ENCODE measurements around the gene TOM1L2. TPM values are rescaled to one million over a fixed set of nuclear protein-coding genes. Genes with fewer than 3 reads are reported as not detected.

The TOM1L2 gene
- total RNA-seq, 4 donors from 2014 or later, result 15.6 to 85.9 (median 34.9) TPM

DNA sequence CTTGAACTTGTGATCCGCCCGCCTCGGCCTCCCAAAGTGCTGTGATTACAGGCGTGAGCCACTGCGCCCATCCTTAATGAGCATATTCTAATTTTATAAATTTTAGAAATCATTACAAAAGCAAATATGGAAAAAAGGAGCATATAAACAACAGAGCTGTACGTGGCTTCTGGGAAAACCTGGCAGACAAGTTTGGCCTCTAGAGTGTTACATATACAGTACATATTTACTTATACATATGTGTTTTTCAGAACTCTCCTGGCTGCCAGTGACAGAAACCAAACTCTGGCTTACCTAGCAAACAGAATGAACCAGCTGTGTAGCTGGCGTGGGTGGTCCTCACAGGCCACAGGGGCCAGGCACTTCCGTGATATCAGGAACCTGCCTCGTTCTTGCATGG lies 10.6 kb upstream of the TOM1L2 start:
- no peak overlapping the region for H3K27ac ChIP-seq
- no peak for DNase-seq
- H3K27me3 ChIP-seq, result no peaks in the 10 kb centered on the region
- TF ChIP-seq, protein P1, sequence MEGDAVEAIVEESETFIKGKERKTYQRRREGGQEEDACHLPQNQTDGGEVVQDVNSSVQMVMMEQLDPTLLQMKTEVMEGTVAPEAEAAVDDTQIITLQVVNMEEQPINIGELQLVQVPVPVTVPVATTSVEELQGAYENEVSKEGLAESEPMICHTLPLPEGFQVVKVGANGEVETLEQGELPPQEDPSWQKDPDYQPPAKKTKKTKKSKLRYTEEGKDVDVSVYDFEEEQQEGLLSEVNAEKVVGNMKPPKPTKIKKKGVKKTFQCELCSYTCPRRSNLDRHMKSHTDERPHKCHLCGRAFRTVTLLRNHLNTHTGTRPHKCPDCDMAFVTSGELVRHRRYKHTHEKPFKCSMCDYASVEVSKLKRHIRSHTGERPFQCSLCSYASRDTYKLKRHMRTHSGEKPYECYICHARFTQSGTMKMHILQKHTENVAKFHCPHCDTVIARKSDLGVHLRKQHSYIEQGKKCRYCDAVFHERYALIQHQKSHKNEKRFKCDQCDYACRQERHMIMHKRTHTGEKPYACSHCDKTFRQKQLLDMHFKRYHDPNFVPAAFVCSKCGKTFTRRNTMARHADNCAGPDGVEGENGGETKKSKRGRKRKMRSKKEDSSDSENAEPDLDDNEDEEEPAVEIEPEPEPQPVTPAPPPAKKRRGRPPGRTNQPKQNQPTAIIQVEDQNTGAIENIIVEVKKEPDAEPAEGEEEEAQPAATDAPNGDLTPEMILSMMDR (IDR thresholded peaks at IDR 0.05), result no peak
- TF ChIP-seq POLR2A (IDR thresholded peaks at IDR 0.05), result no peak
- intact Hi-C loops (cut with DNase I; ENCODE audit: low total_unique reads), result no loop called here
- no peak overlapping the region for H3K4me3 ChIP-seq
- H3K36me3 ChIP-seq, result no peaks in the 10 kb centered on the region
- no peaks in the 10 kb centered on the region for H3K4me1 ChIP-seq
- H3K9me3 ChIP-seq, result no peaks in the 10 kb centered on the region

DNA sequence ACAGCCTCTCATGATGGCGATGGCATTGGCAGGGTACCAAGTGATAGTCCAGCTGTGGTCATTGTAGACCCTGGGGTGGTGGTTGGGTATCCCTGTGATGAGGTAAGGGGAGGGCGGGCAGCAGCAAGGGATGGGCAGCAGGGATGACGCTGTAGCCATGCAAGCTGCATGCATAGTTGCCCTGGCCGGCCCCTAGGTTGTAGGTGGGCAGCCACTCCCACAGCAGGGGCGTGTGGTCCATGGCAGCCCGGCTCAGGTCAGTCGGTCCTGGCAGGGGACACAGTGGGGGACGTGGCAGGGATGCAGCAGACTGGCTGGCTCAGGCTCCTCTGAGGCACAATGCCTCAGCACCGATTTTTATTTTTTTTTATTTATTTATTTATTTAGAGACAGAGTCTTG lies 9.1 kb upstream of the TOM1L2 start:
- Histone ChIP-seq H3K27me3 (no peaks in the 10 kb centered on the region), H3K4me1 (no peaks in the 10 kb centered on the region), H3K4me3 (no peak overlapping the region), H3K9me3 (no peaks in the 10 kb centered on the region), H3K27ac (no peak overlapping the region), H3K36me3 (no peaks in the 10 kb centered on the region)
- DNase-seq, result no peak
- intact Hi-C loops (cut with DNase I; ENCODE audit: low total_unique reads), result no loop called here
- TF ChIP-seq, protein P1 (IDR thresholded peaks at IDR 0.05), result no peak
- TF ChIP-seq POLR2A (IDR thresholded peaks at IDR 0.05), result no peak

DNA sequence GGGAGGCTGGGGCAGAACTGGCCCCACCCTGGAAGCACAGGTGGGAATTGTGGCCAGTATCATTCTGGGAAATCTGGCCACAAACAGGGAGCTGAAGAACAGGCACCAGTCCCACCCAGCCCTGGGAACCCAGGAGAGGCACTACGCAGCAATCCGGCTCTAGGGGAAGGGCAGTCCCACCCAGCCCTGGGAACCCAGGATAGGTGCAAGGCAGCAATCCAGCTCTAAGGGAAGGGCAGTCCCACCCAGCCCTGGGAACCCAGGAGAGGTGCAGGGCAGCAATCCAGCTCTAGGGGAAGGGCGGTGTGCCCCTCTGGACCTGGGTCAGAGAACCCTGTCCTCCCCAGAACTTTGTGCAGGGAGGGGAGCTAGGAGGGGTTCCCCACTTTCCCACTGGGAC lies 7.6 kb upstream of the TOM1L2 start:
- no peak for DNase-seq
- Histone ChIP-seq H3K4me1 (no peaks in the 10 kb centered on the region), H3K36me3 (no peaks in the 10 kb centered on the region), H3K27ac (no peak overlapping the region), H3K4me3 (no peak overlapping the region), H3K27me3 (no peaks in the 10 kb centered on the region), H3K9me3 (no peaks in the 10 kb centered on the region)
- TF ChIP-seq POLR2A (IDR thresholded peaks at IDR 0.05), result no peak
- intact Hi-C loops (cut with DNase I; ENCODE audit: low total_unique reads), result no loop called here

DNA sequence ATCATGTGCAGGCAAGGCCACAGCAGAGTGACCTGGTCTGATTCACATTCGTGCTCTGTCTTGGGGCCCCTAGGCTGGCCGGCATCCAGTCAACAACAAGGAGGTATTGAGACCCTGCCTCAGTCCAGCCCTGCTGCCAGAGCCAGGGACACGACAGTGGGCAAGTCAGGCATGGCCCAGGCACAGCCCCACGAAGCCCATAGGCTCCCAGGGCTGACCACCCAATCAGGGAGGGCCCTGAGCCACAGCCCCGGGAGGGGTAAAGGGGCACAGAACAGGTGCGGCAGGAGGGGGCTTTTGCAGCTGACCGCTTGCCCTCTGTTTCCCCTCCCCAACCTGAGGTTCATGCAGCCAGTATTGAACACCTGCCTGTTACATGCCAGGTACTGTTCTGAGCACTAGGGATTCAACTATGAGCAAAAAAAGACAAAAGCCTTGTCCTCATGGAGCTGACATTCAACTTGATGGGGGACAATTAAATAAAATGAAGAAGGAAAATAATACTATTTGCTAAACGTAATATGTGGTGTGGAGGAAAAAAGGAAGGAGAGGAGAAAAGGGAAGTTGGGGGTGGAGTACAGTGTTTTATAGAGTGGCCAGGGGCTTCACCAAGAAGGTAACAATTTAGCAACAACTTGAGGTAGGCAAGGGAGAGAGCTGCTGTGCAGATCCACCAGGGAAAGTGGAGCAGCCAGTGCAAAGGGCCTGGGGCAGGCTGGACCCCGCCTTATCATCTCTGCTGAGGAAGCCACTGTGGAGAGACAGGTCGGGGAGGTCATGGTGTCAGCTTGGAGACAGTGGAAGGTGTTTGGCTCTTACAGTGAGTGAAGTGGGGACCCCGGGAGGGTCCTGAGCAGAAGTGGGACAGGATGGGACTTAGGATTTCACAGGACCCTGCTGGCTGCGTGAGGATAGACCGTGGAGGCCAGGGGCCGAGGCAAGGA lies 6.6 kb upstream of the TOM1L2 start:
- TF ChIP-seq POLR2A (IDR thresholded peaks at IDR 0.05), result no peak
- no peaks in the 10 kb centered on the region for H3K27me3 ChIP-seq
- H3K27ac ChIP-seq, result no peak overlapping the region
- DNase-seq, result no peak
- no peak overlapping the region for H3K4me3 ChIP-seq
- H3K36me3 ChIP-seq, result no peaks in the 10 kb centered on the region
- intact Hi-C loops (cut with DNase I; ENCODE audit: low total_unique reads), result no loop called here
- no peaks in the 10 kb centered on the region for H3K9me3 ChIP-seq
- H3K4me1 ChIP-seq, result no peaks in the 10 kb centered on the region

DNA sequence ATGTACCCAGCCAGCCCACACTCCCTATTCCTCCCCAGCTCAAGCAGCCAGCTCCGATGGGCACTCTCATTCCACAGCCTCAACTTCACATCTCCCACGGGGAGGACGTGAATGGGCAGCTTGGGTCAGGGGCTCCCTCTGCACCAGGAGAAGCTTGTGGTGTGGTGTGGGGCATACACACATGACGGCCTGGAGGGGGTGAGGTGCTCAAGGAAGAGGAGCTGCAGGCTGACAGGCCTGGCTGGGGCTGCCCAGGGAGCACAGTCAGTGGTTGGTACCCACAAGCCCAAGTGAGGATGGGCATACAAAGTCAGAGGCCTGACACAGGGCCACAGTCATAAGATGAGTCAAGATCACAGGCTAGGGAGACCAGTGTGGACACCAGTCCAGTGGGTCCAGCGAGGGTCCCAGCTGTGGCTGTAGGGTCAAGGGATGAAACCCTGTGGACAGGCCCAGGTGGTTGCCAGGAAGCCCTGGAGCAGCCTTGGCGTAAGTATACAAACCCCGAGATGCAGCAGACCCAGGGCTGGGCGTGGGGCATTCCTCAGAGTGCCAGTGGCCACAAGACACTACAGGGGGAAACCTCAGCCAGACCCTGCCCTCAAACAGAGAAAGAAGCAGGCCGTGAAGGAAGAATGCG lies 4.9 kb upstream of the TOM1L2 start:
- Histone ChIP-seq H3K4me1 (no peaks in the 10 kb centered on the region), H3K4me3 (no peak overlapping the region), H3K27me3 (no peaks in the 10 kb centered on the region), H3K27ac (no peak overlapping the region), H3K9me3 (no peaks in the 10 kb centered on the region), H3K36me3 (no peaks in the 10 kb centered on the region)
- DNase-seq, result no peak
- intact Hi-C loops (cut with DNase I; ENCODE audit: low total_unique reads), result no loop called here
- no peak for TF ChIP-seq POLR2A (IDR thresholded peaks at IDR 0.05)
- TF ChIP-seq, protein P1 (IDR thresholded peaks at IDR 0.05), result no peak

DNA sequence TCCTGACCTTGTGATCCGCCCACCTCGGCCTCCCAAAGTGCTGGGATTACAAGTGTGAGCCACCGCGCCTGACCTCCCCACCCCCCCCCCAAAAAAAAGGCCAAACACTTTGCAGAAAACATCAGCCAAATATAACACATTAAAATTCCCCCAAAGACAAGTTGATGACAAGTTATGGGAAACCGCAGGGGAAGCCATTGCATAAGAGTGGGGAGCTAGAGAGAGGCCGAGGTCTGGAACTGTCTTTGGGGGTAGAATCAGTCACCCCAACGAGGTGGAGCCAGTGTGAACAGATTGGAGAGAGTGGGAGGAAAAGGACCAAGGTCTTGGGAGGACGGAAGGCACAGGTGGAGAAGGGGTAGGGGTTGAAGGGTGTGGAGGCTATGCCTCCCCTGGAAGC lies 3.2 kb upstream of the TOM1L2 start:
- no peak for DNase-seq

More for the DNA sequence above, 3.2 kb upstream of the TOM1L2 start:
- Histone ChIP-seq H3K4me3 (no peak overlapping the region), H3K9me3 (no peaks in the 10 kb centered on the region), H3K4me1 (peaks cover 0 to 6% of the 10 kb centered on the region in 2 donors), H3K27me3 (no peaks in the 10 kb centered on the region), H3K27ac (no peak overlapping the region), H3K36me3 (no peaks in the 10 kb centered on the region)
- intact Hi-C loops (cut with DNase I; ENCODE audit: low total_unique reads), result no loop called here
- no peak for TF ChIP-seq POLR2A (IDR thresholded peaks at IDR 0.05)
- TF ChIP-seq, protein P1 (IDR thresholded peaks at IDR 0.05), result no peak

Data from uterus (tissue), 4 donors.